Measurements from ENCODE around the gene VEGFB. TPM values are rescaled to one million over a fixed set of nuclear protein-coding genes. Genes with fewer than 3 reads are reported as not detected.
A peak's percentile ranks its signal among the peaks of the same experiment; 100 is the strongest.

Gene VEGFB
- polyA plus RNA-seq, 6 donors from 2014 or later, result 10.9 to 33.7 (median 28.1) TPM

DNA sequence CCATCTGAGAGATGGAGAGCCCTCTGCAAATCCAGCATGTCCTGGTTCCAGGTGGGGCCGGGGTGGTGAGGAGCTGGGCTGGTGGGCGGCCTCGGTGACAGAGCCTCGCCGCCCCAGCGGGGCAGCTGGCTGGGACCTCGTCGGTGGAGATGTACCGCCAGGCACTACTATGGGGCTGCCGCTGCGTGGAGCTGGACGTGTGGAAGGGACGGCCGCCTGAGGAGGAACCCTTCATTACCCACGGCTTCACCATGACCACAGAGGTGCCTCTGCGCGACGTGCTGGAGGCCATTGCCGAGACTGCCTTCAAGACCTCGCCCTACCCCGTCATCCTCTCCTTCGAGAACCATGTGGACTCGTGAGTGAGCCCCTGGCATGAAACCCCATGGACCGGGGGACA is 24.0 kb downstream of the VEGFB start:
- Mint-ChIP-seq H3K9me3 (no peaks in the 10 kb centered on the region), H3K27me3 (no peaks in the 10 kb centered on the region), H3K4me3 (no peak overlapping the region), H3K4me1 (peaks cover 0 to 6% (median under 1%) of the 10 kb centered on the region in 3 donors), H3K36me3 (peaks cover 0 to 7% of the 10 kb centered on the region in 2 donors), H3K27ac (peak overlapping the region in 1 of 6 donors; percentile 7)
- no peak for ATAC-seq (ENCODE audit: low read depth in 2 of 2)
- DNase-seq, result no peak

DNA sequence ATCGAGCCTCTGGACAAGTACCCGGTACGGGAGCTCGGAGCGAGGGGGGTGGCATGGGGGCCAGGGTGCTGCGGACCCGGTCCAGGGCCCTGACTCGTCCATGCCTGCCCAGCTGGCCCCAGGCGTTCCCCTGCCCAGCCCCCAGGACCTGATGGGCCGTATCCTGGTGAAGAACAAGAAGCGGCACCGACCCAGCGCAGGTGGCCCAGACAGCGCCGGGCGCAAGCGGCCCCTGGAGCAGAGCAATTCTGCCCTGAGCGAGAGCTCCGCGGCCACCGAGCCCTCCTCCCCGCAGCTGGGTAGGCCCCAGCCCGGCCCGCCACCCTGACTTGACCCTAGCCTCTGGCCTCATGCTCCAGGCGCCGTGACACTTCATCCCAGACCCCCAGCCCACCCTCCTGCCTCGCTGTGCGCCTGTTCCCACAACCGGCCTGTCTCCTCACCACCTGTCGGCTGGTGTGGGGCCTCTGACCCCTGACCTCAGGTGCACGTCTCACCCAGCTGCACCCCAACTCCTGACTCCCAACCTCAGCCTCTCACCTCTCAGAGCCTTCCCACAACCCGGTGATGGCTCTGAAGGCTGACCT is 24.7 kb downstream of the VEGFB start:
- Mint-ChIP-seq H3K4me1 (peaks cover 0 to 6% (median 0%) of the 10 kb centered on the region in 3 donors), H3K27me3 (no peaks in the 10 kb centered on the region), H3K9me3 (no peaks in the 10 kb centered on the region), H3K4me3 (no peak overlapping the region), H3K27ac (no peak overlapping the region), H3K36me3 (peaks cover 0 to 7% of the 10 kb centered on the region in 2 donors)
- no peak for ATAC-seq (ENCODE audit: low read depth in 2 of 2)
- no peak for DNase-seq

DNA sequence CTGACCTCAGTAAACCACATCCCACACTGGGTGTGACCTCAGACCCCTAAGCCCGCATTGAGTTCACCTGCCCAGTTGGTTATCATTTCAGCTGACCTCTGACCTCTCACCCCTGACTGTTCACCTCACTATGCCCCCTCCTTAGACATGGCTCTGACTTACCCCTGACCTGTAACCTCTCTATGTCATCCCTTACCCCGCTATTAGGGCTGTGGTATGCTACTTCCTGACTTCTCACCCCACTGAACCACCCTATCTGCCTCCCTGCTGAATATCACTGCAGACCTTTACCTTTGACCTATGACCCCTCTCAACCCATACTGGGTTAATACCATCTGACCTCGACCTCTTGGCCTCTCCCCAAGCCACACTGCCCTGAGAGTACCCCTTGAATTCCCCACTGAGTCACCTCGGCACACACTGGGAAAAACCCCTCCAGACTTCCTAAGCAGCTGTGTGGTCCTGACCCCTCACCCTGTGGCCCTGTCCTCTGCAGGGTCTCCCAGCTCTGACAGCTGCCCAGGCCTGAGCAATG is 25.2 kb downstream of the VEGFB start:
- H3K27ac Mint-ChIP-seq, result no peak overlapping the region
- ATAC-seq (ENCODE audit: low read depth in 2 of 2), result no peak

DNA sequence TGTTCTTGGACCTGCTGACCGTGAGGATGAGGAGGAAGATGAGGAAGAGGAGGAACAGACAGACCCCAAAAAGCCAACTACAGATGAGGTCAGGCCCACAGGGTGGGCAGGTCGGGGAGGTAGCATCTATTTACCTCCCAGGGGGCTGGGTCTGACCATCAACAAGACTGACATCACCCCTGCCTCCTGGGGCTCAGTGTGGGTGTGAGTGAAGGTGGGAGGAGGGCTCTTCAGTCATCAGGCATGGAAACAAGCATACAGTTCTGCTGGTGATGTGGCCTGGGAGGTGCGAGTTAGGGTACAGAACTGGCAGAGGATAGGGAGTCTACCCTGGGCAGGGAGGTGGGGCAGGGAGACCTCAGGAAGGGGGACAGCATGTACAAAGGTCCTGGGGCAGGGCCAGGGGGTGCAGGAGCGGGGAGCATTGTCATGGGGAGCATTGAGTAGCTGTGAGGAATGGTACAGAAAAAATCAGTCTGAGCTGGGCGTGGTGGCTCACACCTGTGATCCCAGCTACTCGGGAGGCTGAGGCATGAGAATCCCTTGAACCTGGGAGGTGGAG is 25.8 kb downstream of the VEGFB start:
- Mint-ChIP-seq H3K4me3 (no peak overlapping the region), H3K27me3 (no peaks in the 10 kb centered on the region), H3K36me3 (peaks cover 0 to 7% of the 10 kb centered on the region in 2 donors), H3K4me1 (peaks cover 0 to 6% (median 2%) of the 10 kb centered on the region in 3 donors), H3K27ac (no peak overlapping the region), H3K9me3 (no peaks in the 10 kb centered on the region)
- DNase-seq (no peak), ATAC-seq (ENCODE audit: low read depth in 2 of 2) (no peak)

More for the DNA sequence above, 25.2 kb downstream of the VEGFB start:
- H3K27me3 Mint-ChIP-seq, result no peaks in the 10 kb centered on the region
- no peak for DNase-seq
- H3K9me3 Mint-ChIP-seq, result no peaks in the 10 kb centered on the region
- H3K4me1 Mint-ChIP-seq, result peaks cover 0 to 6% (median 0%) of the 10 kb centered on the region in 3 donors
- H3K36me3 Mint-ChIP-seq, result peaks cover 0 to 7% of the 10 kb centered on the region in 2 donors
- no peak overlapping the region for H3K4me3 Mint-ChIP-seq

DNA sequence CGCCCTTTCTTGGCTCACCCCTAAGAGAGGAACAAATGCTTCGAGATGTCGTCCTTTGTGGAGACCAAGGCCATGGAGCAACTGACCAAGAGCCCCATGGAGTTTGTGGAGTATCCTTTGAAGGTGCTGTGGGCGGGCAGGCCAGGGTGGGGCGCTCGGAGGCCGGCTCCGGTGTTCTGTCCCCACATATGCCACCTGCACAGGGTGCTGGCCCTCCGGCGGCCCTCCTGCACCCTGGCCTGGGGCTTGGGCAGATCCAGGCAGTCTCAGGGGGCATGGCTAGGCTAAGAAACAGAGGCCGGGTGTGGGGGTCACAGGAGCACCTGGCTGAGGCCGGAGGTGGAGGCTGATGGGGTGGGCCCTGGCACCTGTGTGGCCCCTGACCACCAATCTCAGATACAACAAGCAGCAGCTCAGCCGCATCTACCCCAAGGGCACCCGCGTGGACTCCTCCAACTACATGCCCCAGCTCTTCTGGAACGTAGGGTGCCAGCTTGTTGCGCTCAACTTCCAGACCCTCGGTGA is 27.2 kb downstream of the VEGFB start:
- Mint-ChIP-seq H3K9me3 (no peaks in the 10 kb centered on the region), H3K4me1 (peaks cover 0 to 6% (median 5%) of the 10 kb centered on the region in 3 donors), H3K36me3 (peaks cover 0 to 7% of the 10 kb centered on the region in 2 donors), H3K27ac (no peak overlapping the region), H3K4me3 (peak overlapping the region in 1 of 8 donors; percentile 33), H3K27me3 (no peaks in the 10 kb centered on the region)
- ATAC-seq (ENCODE audit: low read depth in 2 of 2) (no peak), DNase-seq (no peak)

DNA sequence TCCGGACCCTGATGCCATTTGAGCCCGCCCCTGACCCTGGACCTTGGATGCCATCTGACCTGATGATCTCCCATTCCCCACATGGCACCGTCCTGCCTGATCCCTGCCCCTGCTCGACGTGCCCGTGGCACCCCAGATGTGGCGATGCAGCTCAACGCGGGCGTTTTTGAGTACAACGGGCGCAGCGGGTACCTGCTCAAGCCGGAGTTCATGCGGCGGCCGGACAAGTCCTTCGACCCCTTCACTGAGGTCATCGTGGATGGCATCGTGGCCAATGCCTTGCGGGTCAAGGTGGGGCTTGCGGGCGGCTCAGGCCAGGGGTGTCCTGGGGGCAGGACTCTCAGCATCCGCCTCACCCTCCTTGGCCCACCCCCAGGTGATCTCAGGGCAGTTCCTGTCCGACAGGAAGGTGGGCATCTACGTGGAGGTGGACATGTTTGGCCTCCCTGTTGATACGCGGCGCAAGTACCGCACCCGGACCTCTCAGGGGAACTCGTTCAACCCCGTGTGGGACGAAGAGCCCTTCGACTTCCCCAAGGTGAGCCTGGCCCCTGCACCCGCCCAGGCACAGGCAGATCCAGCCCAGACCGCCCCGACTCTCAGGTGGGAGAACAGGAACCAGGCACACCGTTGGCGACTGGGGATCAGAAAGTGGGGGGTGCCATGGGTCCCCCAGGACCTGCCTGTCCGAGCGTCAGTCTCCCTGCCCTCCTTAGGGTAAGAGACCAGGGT is 28.1 kb downstream of the VEGFB start:
- H3K4me3 Mint-ChIP-seq, result peak overlapping the region in 1 of 8 donors; percentile 33
- peaks cover 0 to 7% of the 10 kb centered on the region in 2 donors for H3K36me3 Mint-ChIP-seq
- H3K9me3 Mint-ChIP-seq, result no peaks in the 10 kb centered on the region
- H3K4me1 Mint-ChIP-seq, result peaks cover 0 to 6% (median 5%) of the 10 kb centered on the region in 3 donors
- ATAC-seq (ENCODE audit: low read depth in 2 of 2) (no peak), DNase-seq (no peak)
- no peak overlapping the region for H3K27ac Mint-ChIP-seq
- H3K27me3 Mint-ChIP-seq, result no peaks in the 10 kb centered on the region

DNA sequence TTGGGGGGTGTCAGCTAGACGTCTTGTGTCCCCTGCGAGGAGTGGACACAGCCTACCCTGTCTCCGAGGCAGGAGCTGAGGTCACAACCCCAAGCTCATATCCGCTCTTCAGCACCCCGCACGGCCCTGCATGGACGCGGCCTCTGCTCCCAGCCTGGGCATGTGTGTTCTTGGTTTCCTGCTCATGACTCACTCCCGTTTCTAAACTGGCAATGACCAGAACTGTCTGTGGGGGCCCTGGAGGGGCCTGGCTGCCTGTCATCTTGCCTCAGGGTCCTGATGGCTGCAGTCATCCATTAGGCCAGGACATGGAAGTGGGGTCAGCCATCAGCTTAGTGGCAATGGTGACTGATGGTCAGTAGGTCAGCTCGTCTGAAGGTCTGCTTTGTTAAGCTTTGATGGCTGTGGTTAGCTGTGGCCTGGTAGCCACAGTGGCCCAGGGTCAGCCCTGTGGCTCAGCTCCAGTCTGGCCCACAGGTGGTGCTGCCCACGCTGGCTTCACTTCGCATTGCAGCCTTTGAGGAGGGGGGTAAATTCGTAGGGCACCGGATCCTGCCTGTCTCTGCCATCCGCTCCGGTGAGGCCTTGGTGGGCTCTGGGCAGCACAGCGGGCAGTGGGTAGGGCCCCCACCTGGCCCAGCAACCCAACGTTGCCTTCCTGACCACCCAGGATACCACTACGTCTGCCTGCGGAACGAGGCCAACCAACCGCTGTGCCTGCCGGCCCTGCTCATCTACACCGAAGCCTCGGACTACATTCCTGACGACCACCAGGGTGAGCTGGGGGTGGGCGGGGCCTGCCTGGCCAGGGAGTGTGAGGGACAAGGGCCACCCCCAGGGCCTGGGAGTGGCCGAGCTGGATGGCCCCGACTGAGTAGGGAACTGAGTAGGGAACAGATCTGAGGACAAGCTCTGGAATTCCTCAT is 28.9 kb downstream of the VEGFB start:
- peak overlapping the region in 1 of 6 donors; percentile 41 for H3K27ac Mint-ChIP-seq
- H3K36me3 Mint-ChIP-seq, result peaks cover 0 to 7% of the 10 kb centered on the region in 2 donors
- no peaks in the 10 kb centered on the region for H3K27me3 Mint-ChIP-seq
- H3K4me3 Mint-ChIP-seq, result no peak overlapping the region
- peaks cover 6 to 12% (median 7%) of the 10 kb centered on the region in 3 donors for H3K4me1 Mint-ChIP-seq
- H3K9me3 Mint-ChIP-seq, result no peaks in the 10 kb centered on the region
- ATAC-seq (ENCODE audit: low read depth in 2 of 2) (no peak), DNase-seq (no peak)

DNA sequence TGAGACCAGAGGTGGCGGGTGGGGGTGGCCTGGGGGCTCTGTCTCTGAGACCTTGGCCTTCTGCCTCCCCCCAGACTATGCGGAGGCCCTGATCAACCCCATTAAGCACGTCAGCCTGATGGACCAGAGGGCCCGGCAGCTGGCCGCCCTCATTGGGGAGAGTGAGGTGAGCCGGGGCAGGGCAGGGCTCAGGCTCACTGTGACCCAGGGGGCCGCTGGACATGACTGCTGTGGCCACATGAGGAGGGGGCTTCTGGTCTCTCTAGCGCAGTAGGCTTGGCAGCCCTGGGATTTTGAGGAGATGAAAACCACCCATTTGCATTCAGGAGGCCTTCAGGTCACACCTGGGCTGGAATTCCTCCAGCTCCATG is 29.5 kb downstream of the VEGFB start:
- Mint-ChIP-seq H3K9me3 (no peaks in the 10 kb centered on the region), H3K36me3 (peaks cover 0 to 7% of the 10 kb centered on the region in 2 donors), H3K27me3 (no peaks in the 10 kb centered on the region), H3K4me3 (no peak overlapping the region), H3K4me1 (peaks cover 13 to 19% (median 13%) of the 10 kb centered on the region in 3 donors), H3K27ac (no peak overlapping the region)
- DNase-seq (no peak), ATAC-seq (ENCODE audit: low read depth in 2 of 2) (no peak)

DNA sequence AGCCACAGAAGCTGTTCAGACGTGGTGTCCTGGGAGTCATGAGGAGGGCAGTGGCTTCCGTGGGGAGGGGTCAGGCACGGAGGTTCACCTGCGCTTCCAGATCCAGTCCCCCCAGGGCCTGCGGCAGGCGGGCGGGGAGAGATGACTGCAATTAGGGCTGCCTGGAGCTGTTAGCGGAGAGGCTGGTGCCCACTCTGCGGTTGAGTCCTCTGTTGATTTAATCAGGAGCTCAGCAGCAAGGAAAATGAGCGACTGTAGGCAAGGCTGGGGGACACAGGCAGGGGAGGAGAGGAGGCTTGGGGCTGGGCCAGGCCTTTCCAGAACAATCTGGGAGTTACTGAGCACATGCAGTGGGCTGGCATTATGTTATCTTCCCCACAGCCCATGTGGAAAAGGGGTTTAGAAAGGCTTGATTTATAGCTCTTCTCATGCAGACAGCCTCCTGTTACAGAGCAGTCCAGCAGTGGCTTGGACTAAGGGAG is 30.0 kb downstream of the VEGFB start:
- H3K27me3 Mint-ChIP-seq, result no peaks in the 10 kb centered on the region
- no peak overlapping the region for H3K4me3 Mint-ChIP-seq
- ATAC-seq (ENCODE audit: low read depth in 2 of 2) (no peak), DNase-seq (no peak)
- H3K9me3 Mint-ChIP-seq, result no peaks in the 10 kb centered on the region
- peaks cover 0 to 5% of the 10 kb centered on the region in 2 donors for H3K36me3 Mint-ChIP-seq
- peak overlapping the region in 1 of 6 donors; percentile 59 for H3K27ac Mint-ChIP-seq
- H3K4me1 Mint-ChIP-seq, result peaks cover 15 to 23% (median 17%) of the 10 kb centered on the region in 3 donors

DNA sequence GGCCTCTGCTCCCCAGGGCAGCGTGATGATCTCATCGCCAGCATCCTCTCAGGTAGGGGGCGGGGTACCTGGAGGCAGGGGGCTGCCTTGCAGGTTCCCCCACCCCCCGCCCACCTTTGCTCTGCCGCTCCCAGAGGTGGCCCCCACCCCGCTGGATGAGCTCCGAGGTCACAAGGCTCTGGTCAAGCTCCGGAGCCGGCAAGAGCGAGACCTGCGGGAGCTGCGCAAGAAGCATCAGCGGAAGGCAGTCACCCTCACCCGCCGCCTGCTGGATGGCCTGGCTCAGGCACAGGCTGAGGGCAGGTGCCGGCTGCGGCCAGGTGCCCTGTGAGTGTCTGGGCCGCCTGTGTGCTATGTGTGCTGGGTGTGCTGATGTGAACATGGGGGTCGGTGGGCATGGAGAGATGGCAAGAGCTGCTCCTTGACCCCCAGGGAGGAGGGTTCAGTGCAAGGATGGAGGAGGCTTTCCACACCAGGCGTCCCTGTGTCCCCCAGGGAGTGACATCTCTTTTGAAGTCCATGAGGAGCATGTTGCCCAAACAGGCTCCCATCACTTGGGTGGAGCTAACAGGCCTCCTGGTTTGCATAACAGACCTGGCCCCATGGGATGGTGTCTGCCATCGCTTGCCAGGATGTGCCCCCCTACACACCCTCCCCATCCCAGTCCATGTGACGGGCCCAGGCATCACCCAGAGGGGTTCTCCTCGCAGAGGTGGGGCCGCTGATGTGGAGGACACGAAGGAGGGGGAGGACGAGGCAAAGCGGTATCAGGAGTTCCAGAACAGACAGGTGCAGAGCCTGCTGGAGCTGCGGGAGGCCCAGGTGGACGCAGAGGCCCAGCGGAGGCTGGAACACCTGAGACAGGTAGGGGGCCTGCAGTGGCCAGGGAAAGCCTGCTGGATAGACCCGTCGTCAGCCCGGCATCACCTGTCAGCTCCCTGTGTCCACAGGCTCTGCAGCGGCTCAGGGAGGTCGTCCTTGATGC is 31.1 kb downstream of the VEGFB start:
- ATAC-seq (ENCODE audit: low read depth in 2 of 2) (no peak), DNase-seq (no peak)
- Mint-ChIP-seq H3K4me3 (peak overlapping the region in 1 of 8 donors; percentile 68), H3K27ac (peak overlapping the region in 1 of 6 donors; percentile 36), H3K27me3 (no peaks in the 10 kb centered on the region), H3K36me3 (no peaks in the 10 kb centered on the region), H3K9me3 (no peaks in the 10 kb centered on the region), H3K4me1 (peaks cover 19 to 28% (median 22%) of the 10 kb centered on the region in 3 donors)

DNA sequence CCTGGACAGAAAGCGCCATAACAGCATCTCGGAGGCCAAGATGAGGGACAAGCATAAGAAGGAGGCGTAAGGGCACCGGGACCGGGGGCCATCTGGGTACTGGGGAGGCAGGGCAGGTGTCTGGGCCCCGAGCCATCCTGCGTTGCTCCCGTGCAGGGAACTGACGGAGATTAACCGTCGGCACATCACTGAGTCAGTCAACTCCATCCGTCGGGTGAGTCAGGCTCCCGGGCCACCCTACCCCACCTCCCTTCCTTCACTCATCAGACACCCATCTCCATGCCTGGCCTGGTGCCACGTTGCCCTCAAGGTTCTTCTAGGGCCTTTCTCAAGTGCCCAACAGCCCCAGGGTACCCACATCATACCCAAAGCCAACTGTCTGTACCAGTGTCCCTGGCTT is 32.0 kb downstream of the VEGFB start:
- Mint-ChIP-seq H3K27me3 (no peaks in the 10 kb centered on the region), H3K9me3 (no peaks in the 10 kb centered on the region), H3K4me1 (peaks cover 19 to 29% (median 22%) of the 10 kb centered on the region in 3 donors), H3K36me3 (no peaks in the 10 kb centered on the region), H3K4me3 (peak overlapping the region in 1 of 8 donors; percentile 68), H3K27ac (peak overlapping the region in 1 of 6 donors; percentile 22)
- ATAC-seq (ENCODE audit: low read depth in 2 of 2) (no peak), DNase-seq (no peak)

Measured in naive B cell (primary cell).